Esophagus squamous epithelium (tissue), 5 donors: Measurements from ENCODE around the gene LRRC74B. TPM values are rescaled to one million over a fixed set of nuclear protein-coding genes. Genes with fewer than 3 reads are reported as not detected.
A peak's percentile ranks its signal among the peaks of the same experiment; 100 is the strongest.
"Not testable (repeated sequence)": the region's sequence is repeated elsewhere in the genome, so short reads cannot be mapped to it uniquely, and the experiment has no call there.

Experiments used
- DNase-seq: peaks from one replicate; lab custom pipeline; 2025; lab: John Stamatoyannopoulos, UW
- H3K27ac ChIP-seq, 4 donors: fragments of 200-600 bp; sonication (generic); one replicate each; pipeline ENCODE4 v1.5.1; 2016 to 2019; ENCODE audit warnings: mild to moderate bottlenecking in 1 of 4
- H3K27me3 ChIP-seq, 4 donors: fragments of 200-600 bp; sonication (generic); 1 replicate in 3 of 4; 2 replicates in 1 of 4; pipeline versions ENCODE4 v1.5.1 to v1.6.0; 2017 to 2021; ENCODE audit warnings: antibody characterized with exemption in 1 of 4
- H3K36me3 ChIP-seq, 3 donors: fragments of 200-600 bp; sonication (generic); one replicate each; pipeline ENCODE4 v1.5.1; 2016 to 2019
- H3K4me1 ChIP-seq, 3 donors: fragments of 200-600 bp; sonication (generic); one replicate each; pipeline ENCODE4 v1.5.1; 2017 to 2019
- H3K4me3 ChIP-seq, 4 donors: fragments of 200-600 bp; sonication (generic); 1 replicate in 3 of 4; 2 replicates in 1 of 4; pipeline ENCODE4 v1.5.1; 2016 to 2019; ENCODE audit warnings: mild to moderate bottlenecking in 2 of 4, moderate library complexity in 1 of 4
- H3K9me3 ChIP-seq, 3 donors: fragments of 200-600 bp; sonication (generic); one replicate each; pipeline ENCODE4 v1.5.1; 2016 to 2019
- CTCF ChIP-seq, 6 experiments: fragments of 450-650 bp in 4 of 6; fragments of 200-600 bp in 2 of 6; sonication (generic) in 2 of 6; IDR thresholded peaks; one replicate each; pipeline ENCODE4 v1.5.1; 2016 to 2019; ENCODE audit warnings: antibody characterized with exemption in 6 of 6, mild to moderate bottlenecking in 4 of 6, moderate library complexity in 4 of 6
- POLR2A ChIP-seq, 4 donors: fragments of 450-650 bp; IDR thresholded peaks; one replicate each; pipeline ENCODE4 v1.6.1; 2017; ENCODE audit warnings: antibody characterized with exemption in 4 of 4, mild to moderate bottlenecking in 4 of 4, moderate library complexity in 3 of 4
- WGBS, 2 donors: methylation state at CpG; one replicate each; pipeline ENCODE4 v1.1.5; 2018; 5-methylcytosine and 5-hydroxymethylcytosine counted together
- intact Hi-C: fragments of 100-400 bp; cut with DNase I; formaldehyde crosslinking; loops from one replicate; pipeline ENCODE4 v1.15.0; 2022
- total RNA-seq, 4 donors: library from RNA; depleted of rRNA; stranded (reverse); fragments of >200 nt; gene quantifications; one replicate each; pipeline ENCODE4 v1.1.0, GENCODE V29; 2016
- donor health status: DM: yes; HTN: yes; CAD: no.

LRRC74B gene
- total RNA-seq, 4 donors from 2014 or later, result 0.04 TPM; not detected in 3

GRCh38 chr22:21043860-21044535, 1.7 kb upstream of the LRRC74B start:
- 80 to 91% methylated on average over 3 to 9 of the region's 15 CpGs for WGBS, 2 donors
- H3K4me3 ChIP-seq, result peak overlapping the region in 3 of 4 donors; percentile 23 to 39 (median 35)
- H3K36me3 ChIP-seq, result no peaks in the 10 kb centered on the region
- peaks cover 15 to 38% (median 20%) of the 10 kb centered on the region in 3 donors for H3K4me1 ChIP-seq
- DNase-seq, result no peak
- intact Hi-C loops, result no loop called here
- H3K27ac ChIP-seq, result peak overlapping the region; percentile 49 to 70 (median 63)
- H3K9me3 ChIP-seq, result no peaks in the 10 kb centered on the region
- TF ChIP-seq CTCF (IDR thresholded peaks at IDR 0.05) (peak in 1 of 6 experiments; percentile 8), POLR2A (IDR thresholded peaks at IDR 0.05) (no peak)
- peaks cover 0 to 4% (median 0%) of the 10 kb centered on the region in 4 donors for H3K27me3 ChIP-seq

DNA sequence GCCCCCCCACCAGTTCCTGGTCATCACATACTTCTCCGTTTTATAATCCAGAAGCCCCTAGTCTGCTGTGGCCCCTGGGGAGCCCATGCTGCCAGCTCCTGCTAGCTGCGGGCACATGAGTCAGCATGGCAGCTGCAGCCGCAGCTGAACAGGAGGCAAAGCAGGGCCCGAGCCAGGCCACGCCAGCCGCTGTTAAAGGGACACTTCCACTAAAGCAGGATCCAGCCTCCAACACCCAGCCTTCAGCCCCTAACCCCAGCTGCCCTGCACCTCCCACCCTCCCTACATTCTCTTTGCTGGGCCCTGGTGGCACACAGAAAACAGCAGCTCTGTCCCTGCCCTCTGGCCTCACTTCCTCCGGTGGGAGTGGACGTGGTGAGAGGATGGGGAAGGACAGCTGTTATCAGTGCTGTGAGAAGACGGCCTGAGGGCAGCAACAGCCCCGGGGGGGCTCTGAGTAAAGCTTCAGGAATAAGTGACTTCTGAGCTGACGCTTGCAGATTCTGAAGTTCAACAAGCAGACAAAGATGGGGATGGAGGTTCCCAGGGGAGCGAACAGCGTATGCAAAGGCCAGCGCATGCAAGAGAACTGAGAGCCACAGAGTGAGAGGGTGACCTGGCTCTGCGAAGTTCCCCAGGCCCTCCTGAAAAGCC, 688 bp upstream of the LRRC74B start:
- intact Hi-C loops, result no loop called here
- Histone ChIP-seq H3K9me3 (no peaks in the 10 kb centered on the region), H3K27me3 (peaks cover 0 to 4% (median 0%) of the 10 kb centered on the region in 4 donors), H3K4me1 (peaks cover 15 to 38% (median 20%) of the 10 kb centered on the region in 3 donors), H3K4me3 (peak overlapping the region; percentile 23 to 62 (median 37)), H3K27ac (peak overlapping the region in 3 of 4 donors; percentile 61 to 70 (median 65)), H3K36me3 (no peaks in the 10 kb centered on the region)
- no peak for DNase-seq
- 0 to 8% methylated on average over 5 to 7 of the region's 15 CpGs for WGBS, 2 donors
- TF ChIP-seq POLR2A (IDR thresholded peaks at IDR 0.05), result no peak
- TF ChIP-seq CTCF (IDR thresholded peaks at IDR 0.05), result no peak

DNA sequence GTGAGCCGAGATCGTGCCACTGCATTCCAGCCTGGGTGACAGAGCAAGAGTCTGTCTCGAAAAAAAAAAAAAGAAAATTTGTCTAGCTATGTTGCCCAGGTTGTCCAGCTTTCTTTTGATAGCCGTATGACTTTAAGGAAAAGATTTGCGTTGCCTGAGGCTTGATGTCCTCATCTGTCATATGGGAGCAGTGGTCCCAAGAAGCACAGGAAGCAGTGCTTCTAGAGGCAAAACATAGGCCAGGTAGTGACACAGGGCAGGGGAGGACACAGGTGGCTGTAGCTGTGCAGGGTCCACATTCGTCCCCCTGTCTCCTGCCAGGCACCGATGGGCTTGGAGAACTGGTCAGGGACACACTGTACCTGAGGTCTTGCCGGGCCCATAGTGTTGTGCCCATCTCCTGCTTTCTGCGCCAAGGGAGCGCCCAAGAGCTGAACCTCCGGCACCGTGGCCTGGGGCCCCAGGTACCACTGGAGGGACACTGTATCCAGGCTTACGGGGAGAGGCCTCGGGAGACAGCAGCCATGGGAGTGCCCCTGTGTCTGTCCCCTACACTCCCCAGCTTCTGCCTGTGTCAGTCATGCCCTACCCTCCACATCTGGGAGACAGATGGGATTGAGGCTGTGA, 1.4 kb downstream of the LRRC74B start:
- 64 to 94% methylated on average over 5 to 6 of the region's 14 CpGs for WGBS, 2 donors
- H3K27me3 ChIP-seq, result peaks cover 0 to 4% (median 0%) of the 10 kb centered on the region in 4 donors
- TF ChIP-seq CTCF (IDR thresholded peaks at IDR 0.05) (no peak), POLR2A (IDR thresholded peaks at IDR 0.05) (no peak)
- no peak overlapping the region for H3K4me3 ChIP-seq
- H3K27ac ChIP-seq, result no peak overlapping the region
- peaks cover 15 to 38% (median 20%) of the 10 kb centered on the region in 3 donors for H3K4me1 ChIP-seq
- DNase-seq, result no peak
- intact Hi-C loops, result no loop called here
- H3K9me3 ChIP-seq, result no peaks in the 10 kb centered on the region
- no peaks in the 10 kb centered on the region for H3K36me3 ChIP-seq

DNA sequence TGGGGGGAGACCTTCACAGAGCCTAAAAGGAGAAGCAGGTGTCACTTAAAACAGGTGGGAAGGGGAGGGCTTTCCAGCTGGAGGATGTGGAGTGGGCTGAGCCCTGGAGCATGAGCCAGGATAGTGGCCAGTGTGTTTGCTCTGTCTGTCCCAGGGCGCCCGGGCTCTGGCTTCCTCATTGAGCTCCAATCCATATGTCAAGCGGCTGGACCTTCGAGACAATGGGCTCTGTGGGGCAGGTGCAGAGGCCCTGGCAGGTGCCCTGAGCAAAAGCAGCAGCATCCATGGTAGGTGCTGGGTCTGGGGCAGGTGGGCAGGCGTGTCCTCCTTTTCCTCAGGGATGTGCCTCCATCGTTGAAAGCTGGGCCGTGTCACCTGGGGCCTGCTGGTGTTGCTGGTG, 2.0 kb downstream of the LRRC74B start:
- intact Hi-C loops, result no loop called here
- TF ChIP-seq POLR2A (IDR thresholded peaks at IDR 0.05) (no peak), CTCF (IDR thresholded peaks at IDR 0.05) (no peak)

GRCh38 chr22:21048448-21048847, 2.7 kb downstream of the LRRC74B start:
- H3K36me3 ChIP-seq, H3K27me3 ChIP-seq, DNase-seq, H3K4me3 ChIP-seq, intact Hi-C loops, H3K9me3 ChIP-seq, H3K27ac ChIP-seq: not testable (repeated sequence)
- WGBS, 2 donors, result no CpG with 5 or more reads among the region's 5 CpGs
- H3K4me1 ChIP-seq, result peaks cover 15 to 27% (median 20%) of the 10 kb centered on the region in 3 donors

More for the DNA sequence above, 2.0 kb downstream of the LRRC74B start:
- peaks cover 0 to 4% (median 0%) of the 10 kb centered on the region in 4 donors for H3K27me3 ChIP-seq
- DNase-seq, result no peak
- H3K4me3 ChIP-seq, result no peak overlapping the region
- H3K36me3 ChIP-seq, result no peaks in the 10 kb centered on the region
- 60% methylated on average over 1 of the region's 7 CpGs; no CpG with 5 or more reads in 1 of the 2 donors for WGBS, 2 donors
- no peak overlapping the region for H3K27ac ChIP-seq
- no peaks in the 10 kb centered on the region for H3K9me3 ChIP-seq
- peaks cover 15 to 34% (median 20%) of the 10 kb centered on the region in 3 donors for H3K4me1 ChIP-seq

GRCh38 chr22:21048965-21049364, 3.2 kb downstream of the LRRC74B start:
- DNase-seq, H3K27ac ChIP-seq, intact Hi-C loops, H3K27me3 ChIP-seq, H3K9me3 ChIP-seq, H3K4me3 ChIP-seq, H3K36me3 ChIP-seq: not testable (repeated sequence)
- H3K4me1 ChIP-seq, result peaks cover 15 to 22% (median 20%) of the 10 kb centered on the region in 3 donors
- WGBS, 2 donors, result no CpG with 5 or more reads among the region's 12 CpGs
